Measurements from ENCODE around the gene ATG7. TPM values are rescaled to one million over a fixed set of nuclear protein-coding genes. Genes with fewer than 3 reads are reported as not detected.

Gene ATG7
- total and polyA plus RNA-seq, 2 experiments from 2014 or later = 18.4 to 38.6 TPM

- Histone ChIP-seq H3K27ac (no peak overlapping the region), H3K4me2 (no peak overlapping the region), H3K4me1 (ENCODE audit: insufficient read depth) (no peaks in the 10 kb centered on the region), H2AFZ (no peak overlapping the region), H3K36me3 (replicated peaks; ENCODE audit: insufficient read depth, low read depth) (no peaks in the 10 kb centered on the region), H3K9me3 (ENCODE audit: low read depth) (no peaks in the 10 kb centered on the region), H3K4me3 (no peak overlapping the region), H4K20me1 (ENCODE audit: insufficient read depth, poor library complexity, severe bottlenecking) (no peaks in the 10 kb centered on the region), H3K9me2 (replicated peaks; ENCODE audit: insufficient read depth) (no peaks in the 10 kb centered on the region), H3K27me3 (no peaks in the 10 kb centered on the region), H3K79me2 (no peaks in the 10 kb centered on the region)
- 81% methylated on average over 5 of the region's 5 CpGs for WGBS (ENCODE audit: low lambda C conversion rate, missing lambda C conversion rate)
- TF ChIP-seq CTCF (IDR thresholded peaks at IDR 0.05; ENCODE audit: poor library complexity) (no peak), EZH2 (IDR thresholded peaks at IDR 0.05; ENCODE audit: borderline replicate concordance) (no peak), EZH2phosphoT487 (IDR thresholded peaks at IDR 0.05; ENCODE audit: low read depth, severe bottlenecking, unreplicated experiment) (no peak)
- DNase-seq (ENCODE audit: low spot score) = no peak
Measured at GRCh38 chr3:11306817-11307589, 34.8 kb downstream of the ATG7 start.

DNA sequence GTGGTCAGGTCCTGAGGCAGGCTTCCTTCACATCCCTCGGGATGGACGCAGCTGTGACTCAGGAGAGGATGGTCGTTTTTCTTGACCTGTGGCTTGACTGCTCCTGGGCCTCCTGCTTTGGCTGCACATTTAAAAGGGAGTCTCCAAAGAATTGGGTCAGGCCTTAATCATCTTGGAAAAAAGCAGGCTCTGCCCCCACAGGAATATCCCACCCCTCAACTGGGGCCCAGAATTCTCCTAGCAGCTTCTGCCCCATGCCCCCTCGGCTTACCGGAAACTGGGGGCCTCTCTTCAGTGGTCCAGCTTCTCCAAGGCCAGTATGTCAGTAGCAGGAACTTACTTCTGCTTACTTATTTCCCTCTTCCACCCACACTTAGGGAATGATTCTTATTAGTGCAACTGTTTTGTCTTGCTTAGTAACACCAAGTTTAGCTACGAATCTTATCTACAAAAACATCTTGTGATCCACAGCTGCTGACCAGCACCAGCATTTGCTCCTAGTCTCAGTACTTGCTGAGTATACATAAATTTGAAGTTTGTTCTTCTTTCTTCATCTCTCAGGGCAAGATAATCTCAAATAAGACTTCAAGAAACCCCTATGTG is 35.7 kb downstream of the ATG7 start:
- TF ChIP-seq EZH2 (IDR thresholded peaks at IDR 0.05; ENCODE audit: borderline replicate concordance) (no peak), EZH2phosphoT487 (IDR thresholded peaks at IDR 0.05; ENCODE audit: low read depth, severe bottlenecking, unreplicated experiment) (no peak)
- Histone ChIP-seq H3K4me2 (no peak overlapping the region), H4K20me1 (ENCODE audit: insufficient read depth, poor library complexity, severe bottlenecking) (no peaks in the 10 kb centered on the region), H3K27me3 (no peaks in the 10 kb centered on the region), H3K36me3 (replicated peaks; ENCODE audit: insufficient read depth, low read depth) (no peaks in the 10 kb centered on the region), H3K79me2 (no peaks in the 10 kb centered on the region), H3K27ac (no peak overlapping the region), H3K9me3 (ENCODE audit: low read depth) (no peaks in the 10 kb centered on the region), H3K4me3 (no peak overlapping the region), H3K4me1 (ENCODE audit: insufficient read depth) (no peaks in the 10 kb centered on the region), H3K9me2 (replicated peaks; ENCODE audit: insufficient read depth) (no peaks in the 10 kb centered on the region), H2AFZ (no peak overlapping the region)
- 81% methylated on average over 6 of the region's 6 CpGs for WGBS (ENCODE audit: low lambda C conversion rate, missing lambda C conversion rate)
- DNase-seq (ENCODE audit: low spot score) = no peak

DNA sequence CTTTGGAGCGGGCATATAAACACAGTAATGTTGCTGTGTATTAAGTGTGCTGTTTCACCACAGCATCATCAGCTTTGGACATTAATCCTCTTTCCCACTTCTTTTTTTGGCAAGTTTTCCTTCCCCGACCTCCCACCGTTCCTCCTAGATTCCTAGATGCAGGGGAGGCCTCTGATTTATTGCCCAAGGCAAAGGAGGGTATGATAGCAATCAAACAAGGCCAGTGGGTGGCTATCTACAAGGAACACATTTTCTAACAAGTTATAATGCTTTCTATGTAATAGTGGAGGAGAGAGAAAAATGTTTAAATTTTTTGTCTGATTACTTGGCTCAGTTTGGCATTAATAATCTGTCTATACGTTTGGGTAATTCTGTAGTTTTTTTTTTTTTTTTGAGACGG is 38.1 kb downstream of the ATG7 start:
- H2AFZ ChIP-seq = no peak overlapping the region

More for the DNA sequence above, 38.1 kb downstream of the ATG7 start:
- WGBS (ENCODE audit: low lambda C conversion rate, missing lambda C conversion rate) = 81% methylated on average over 5 of the region's 5 CpGs
- Histone ChIP-seq H3K36me3 (replicated peaks; ENCODE audit: insufficient read depth, low read depth) (peaks cover 3% of the 10 kb centered on the region), H3K4me2 (no peak overlapping the region), H3K9me3 (ENCODE audit: low read depth) (no peaks in the 10 kb centered on the region), H3K27ac (no peak overlapping the region), H3K4me3 (no peak overlapping the region), H3K27me3 (no peaks in the 10 kb centered on the region), H4K20me1 (ENCODE audit: insufficient read depth, poor library complexity, severe bottlenecking) (no peaks in the 10 kb centered on the region), H3K9me2 (replicated peaks; ENCODE audit: insufficient read depth) (no peaks in the 10 kb centered on the region), H3K79me2 (no peaks in the 10 kb centered on the region), H3K4me1 (ENCODE audit: insufficient read depth) (no peaks in the 10 kb centered on the region)
- no peak for DNase-seq (ENCODE audit: low spot score)
- TF ChIP-seq EZH2phosphoT487 (IDR thresholded peaks at IDR 0.05; ENCODE audit: low read depth, severe bottlenecking, unreplicated experiment) (no peak), CTCF (IDR thresholded peaks at IDR 0.05; ENCODE audit: poor library complexity) (no peak), EZH2 (IDR thresholded peaks at IDR 0.05; ENCODE audit: borderline replicate concordance) (no peak)

Measured in hepatocyte (in vitro differentiated cells).